SU-DHL-6 (cell line): ENCODE measurements around the gene ANTXR1.

Experiments
- H2AFZ ChIP-seq: fragments of 200-600 bp; sonication (generic); 2 replicates; pipeline ENCODE4 v1.6.1; 2014; ENCODE audit warnings: low read depth, mild to moderate bottlenecking, moderate library complexity, mixed read lengths, antibody characterized with exemption, low read length; ENCODE audit not compliant: severe bottlenecking
- H3F3A ChIP-seq: fragments of 200-600 bp; shearing (Covaris generic); 2 replicates; pipeline ENCODE4 v1.6.0; 2016; ENCODE audit warnings: antibody characterized with exemption, mild to moderate bottlenecking; ENCODE audit not compliant: insufficient read depth
- H3K27ac ChIP-seq: fragments of 200-600 bp; sonication (generic); 2 replicates; pipeline ENCODE4 v1.5.1; 2016; ENCODE audit warnings: low read depth, mild to moderate bottlenecking, low read length, moderate library complexity, mixed read lengths
- H3K27me3 ChIP-seq: fragments of 200-600 bp; sonication (generic), shearing (Covaris generic); 2 replicates; pipeline ENCODE4 v1.6.0; 2014; ENCODE audit warnings: mild to moderate bottlenecking, low read length
- H3K36me3 ChIP-seq: fragments of 200-600 bp; sonication (generic); 2 replicates; pipeline ENCODE4 v1.6.1; 2014; ENCODE audit warnings: mild to moderate bottlenecking, low read length, mixed read lengths
- H3K4me2 ChIP-seq: fragments of 300-600, 200-600 bp; shearing (Covaris generic), sonication (generic); 2 replicates; pipeline ENCODE4 v1.6.0; 2014; ENCODE audit warnings: low read length, low read depth, mild to moderate bottlenecking; ENCODE audit not compliant: poor library complexity, severe bottlenecking
- H3K4me3 ChIP-seq: fragments of 200-600 bp; sonication (generic); 2 replicates; pipeline ENCODE4 v1.5.1; 2014; ENCODE audit warnings: antibody characterized with exemption, low read length, mild to moderate bottlenecking, mixed read lengths; ENCODE audit not compliant: insufficient read depth, poor library complexity, severe bottlenecking
- H3K79me2 ChIP-seq: fragments of 200-600 bp; sonication (generic); 2 replicates; pipeline ENCODE4 v1.6.1; 2014; ENCODE audit warnings: mild to moderate bottlenecking, low read length, moderate library complexity; ENCODE audit not compliant: insufficient read depth
- H3K9ac ChIP-seq: fragments of 200-600 bp; sonication (generic); 2 replicates; pipeline ENCODE4 v1.7.0; 2014; ENCODE audit warnings: mild to moderate bottlenecking, low read length
- H3K9me2 ChIP-seq: fragments of 200-600 bp; sonication (generic); replicated peaks from 2 replicates; pipeline ENCODE4 v1.6.1; 2014; ENCODE audit warnings: low read length; ENCODE audit not compliant: insufficient read depth
- H3K9me3 ChIP-seq: fragments of 200-600 bp; sonication (generic); 2 replicates; pipeline ENCODE4 v1.6.1; 2014; ENCODE audit warnings: low read length, mixed read lengths; ENCODE audit not compliant: insufficient read depth
- H4K20me1 ChIP-seq: fragments of 200-600 bp; sonication (generic); 2 replicates; pipeline ENCODE4 v1.6.1; 2014; ENCODE audit warnings: low read depth, mild to moderate bottlenecking, antibody characterized with exemption, low read length, moderate library complexity, mixed read lengths
- EZH2phosphoT487 ChIP-seq: fragments of 200-600 bp; sonication (generic), shearing (Covaris generic); conservative IDR thresholded peaks from 2 replicates; pipeline ENCODE4 v1.6.1; 2018; ENCODE audit warnings: mild to moderate bottlenecking, antibody characterized with exemption, low read length, moderate library complexity, mixed read lengths
- TF ChIP-seq, protein P1 (sequence below): fragments of 200-600 bp; sonication (generic); IDR thresholded peaks from one replicate; pipeline ENCODE4 v1.5.1; 2017; ENCODE audit warnings: antibody characterized with exemption, mild to moderate bottlenecking, low read length, moderate library complexity; ENCODE audit not compliant: insufficient read depth, poor library complexity, severe bottlenecking

Gene ANTXR1

DNA sequence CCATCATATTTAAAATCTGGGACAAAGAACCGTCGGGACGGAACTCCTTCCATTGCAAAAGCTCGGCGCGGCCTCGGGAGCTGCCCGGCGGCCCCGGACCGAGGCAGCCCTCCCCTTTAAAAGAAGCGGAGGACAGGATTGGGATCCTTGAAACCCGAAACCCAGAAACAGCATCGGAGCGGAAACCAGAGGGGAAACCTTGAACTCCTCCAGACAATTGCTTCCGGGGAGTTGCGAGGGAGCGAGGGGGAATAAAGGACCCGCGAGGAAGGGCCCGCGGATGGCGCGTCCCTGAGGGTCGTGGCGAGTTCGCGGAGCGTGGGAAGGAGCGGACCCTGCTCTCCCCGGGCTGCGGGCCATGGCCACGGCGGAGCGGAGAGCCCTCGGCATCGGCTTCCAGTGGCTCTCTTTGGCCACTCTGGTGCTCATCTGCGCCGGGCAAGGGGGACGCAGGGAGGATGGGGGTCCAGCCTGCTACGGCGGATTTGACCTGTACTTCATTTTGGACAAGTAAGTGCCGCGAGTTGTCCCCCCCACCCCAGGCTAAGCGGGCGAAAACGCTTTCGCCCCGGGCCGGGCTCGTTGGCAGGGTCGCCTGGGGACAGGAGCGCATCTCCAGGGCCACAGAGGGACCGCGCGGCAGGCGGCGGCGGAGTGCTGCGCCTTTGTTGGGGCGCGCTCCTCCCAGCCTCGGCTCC is at the start of gene ANTXR1:
Gene ANTXR1 (plus strand): TSS at position 38 of the 698 bp plus-strand sequence. CDS start 321 bp downstream, at position 359.
- H3K36me3 ChIP-seq = no peaks in the 10 kb centered on the region
- H2AFZ ChIP-seq = no peak within 1 kb of the TSS
- no peaks in the 10 kb centered on the region for H3K9me3 ChIP-seq
- H4K20me1 ChIP-seq = no peaks in the 10 kb centered on the region
- H3K27ac ChIP-seq = no peak within 1 kb of the TSS
- H3K27me3 ChIP-seq = no peaks in the 10 kb centered on the region
- no peak within 1 kb of the TSS for H3K9ac ChIP-seq
- no peaks in the 10 kb centered on the region for H3F3A ChIP-seq
- H3K4me3 ChIP-seq = no peak within 1 kb of the TSS
- no peaks in the 10 kb centered on the region for H3K9me2 ChIP-seq
- no peaks in the 10 kb centered on the region for H3K79me2 ChIP-seq
- no peak within 1 kb of the TSS for H3K4me2 ChIP-seq
- TF ChIP-seq EZH2phosphoT487 = no peak

- no peaks in the 10 kb centered on the region for H3F3A ChIP-seq
- no peaks in the 10 kb centered on the region for H3K27me3 ChIP-seq
- no peaks in the 10 kb centered on the region for H4K20me1 ChIP-seq
- no peaks in the 10 kb centered on the region for H3K36me3 ChIP-seq
- no peak overlapping the region for H2AFZ ChIP-seq
- H3K4me2 ChIP-seq = no peak overlapping the region
- H3K9me2 ChIP-seq = no peaks in the 10 kb centered on the region
- TF ChIP-seq EZH2phosphoT487 = no peak
- TF ChIP-seq, protein P1, sequence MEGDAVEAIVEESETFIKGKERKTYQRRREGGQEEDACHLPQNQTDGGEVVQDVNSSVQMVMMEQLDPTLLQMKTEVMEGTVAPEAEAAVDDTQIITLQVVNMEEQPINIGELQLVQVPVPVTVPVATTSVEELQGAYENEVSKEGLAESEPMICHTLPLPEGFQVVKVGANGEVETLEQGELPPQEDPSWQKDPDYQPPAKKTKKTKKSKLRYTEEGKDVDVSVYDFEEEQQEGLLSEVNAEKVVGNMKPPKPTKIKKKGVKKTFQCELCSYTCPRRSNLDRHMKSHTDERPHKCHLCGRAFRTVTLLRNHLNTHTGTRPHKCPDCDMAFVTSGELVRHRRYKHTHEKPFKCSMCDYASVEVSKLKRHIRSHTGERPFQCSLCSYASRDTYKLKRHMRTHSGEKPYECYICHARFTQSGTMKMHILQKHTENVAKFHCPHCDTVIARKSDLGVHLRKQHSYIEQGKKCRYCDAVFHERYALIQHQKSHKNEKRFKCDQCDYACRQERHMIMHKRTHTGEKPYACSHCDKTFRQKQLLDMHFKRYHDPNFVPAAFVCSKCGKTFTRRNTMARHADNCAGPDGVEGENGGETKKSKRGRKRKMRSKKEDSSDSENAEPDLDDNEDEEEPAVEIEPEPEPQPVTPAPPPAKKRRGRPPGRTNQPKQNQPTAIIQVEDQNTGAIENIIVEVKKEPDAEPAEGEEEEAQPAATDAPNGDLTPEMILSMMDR = no peak
- no peak overlapping the region for H3K27ac ChIP-seq
- no peaks in the 10 kb centered on the region for H3K9me3 ChIP-seq
- H3K79me2 ChIP-seq = no peaks in the 10 kb centered on the region
- H3K4me3 ChIP-seq = no peak overlapping the region
- H3K9ac ChIP-seq = no peak overlapping the region
Measured at GRCh38 chr2:68964282-68964681, 48.7 kb upstream of the ANTXR1 start.

GRCh38 chr2:68968221-68968620 is 44.8 kb upstream of the ANTXR1 start:
- Histone ChIP-seq H2AFZ (no peak overlapping the region), H4K20me1 (no peaks in the 10 kb centered on the region), H3K36me3 (no peaks in the 10 kb centered on the region), H3K27ac (no peak overlapping the region), H3K9me3 (no peaks in the 10 kb centered on the region), H3K9me2 (no peaks in the 10 kb centered on the region), H3K4me3 (no peak overlapping the region), H3K79me2 (no peaks in the 10 kb centered on the region), H3K4me2 (no peak overlapping the region), H3K27me3 (no peaks in the 10 kb centered on the region), H3F3A (no peaks in the 10 kb centered on the region), H3K9ac (no peak overlapping the region)
- TF ChIP-seq, protein P1 = no peak
- no peak for TF ChIP-seq EZH2phosphoT487

- no peaks in the 10 kb centered on the region for H3K9me2 ChIP-seq
- no peaks in the 10 kb centered on the region for H3K36me3 ChIP-seq
- no peak overlapping the region for H3K27ac ChIP-seq
- no peaks in the 10 kb centered on the region for H4K20me1 ChIP-seq
- H3F3A ChIP-seq = no peaks in the 10 kb centered on the region
- no peaks in the 10 kb centered on the region for H3K9me3 ChIP-seq
- no peaks in the 10 kb centered on the region for H3K27me3 ChIP-seq
- no peak overlapping the region for H3K4me3 ChIP-seq
- no peaks in the 10 kb centered on the region for H3K79me2 ChIP-seq
- no peak for TF ChIP-seq EZH2phosphoT487
- TF ChIP-seq, protein P1 = no peak
- no peak overlapping the region for H3K9ac ChIP-seq
- H3K4me2 ChIP-seq = no peak overlapping the region
- no peak overlapping the region for H2AFZ ChIP-seq
Measured at GRCh38 chr2:68969736-68970490, 43.1 kb upstream of the ANTXR1 start.
